Vagina (tissue), 2 donors: ENCODE data around the gene PUSL1.

Source experiments
- CTCF ChIP-seq, 3 experiments: fragments of 450-650 bp in 2 of 3; fragments of 200-600 bp in 1 of 3; sonication (generic) in 1 of 3; IDR thresholded peaks; one replicate each; pipeline ENCODE4 v1.5.1; 2017 to 2019; ENCODE audit warnings: antibody characterized with exemption in 3 of 3, mild to moderate bottlenecking in 2 of 3, moderate library complexity in 2 of 3
- POLR2A ChIP-seq, 2 donors: fragments of 450-650 bp; IDR thresholded peaks; one replicate each; pipeline ENCODE4 v1.6.1; 2017; ENCODE audit warnings: antibody characterized with exemption in 2 of 2, mild to moderate bottlenecking in 2 of 2, moderate library complexity in 2 of 2
- POLR2AphosphoS5 ChIP-seq, 2 donors: sonication (generic); formaldehyde crosslinking; IDR thresholded peaks; one replicate each; pipeline ENCODE4 v1.9.0; 2017; ENCODE audit warnings: antibody characterized with exemption in 2 of 2, mild to moderate bottlenecking in 2 of 2, low read depth in 1 of 2; ENCODE audit not compliant: insufficient read depth in 1 of 2

GRCh38 chr1:1296070-1297061 lies 12.0 kb upstream of the PUSL1 start:
- no peak for TF ChIP-seq POLR2A (IDR thresholded peaks at IDR 0.05)
- no peak for TF ChIP-seq CTCF (IDR thresholded peaks at IDR 0.05)
- TF ChIP-seq POLR2AphosphoS5 (IDR thresholded peaks at IDR 0.05; ENCODE audit: insufficient read depth in 1 of 2, low read depth in 1 of 2), result no peak
